GM12892 (cell line): ENCODE results near the gene TRIM33.

Experiments
- POLR2A ChIP-seq: IDR thresholded peaks from 2 replicates; pipeline ENCODE4 v1.6.1; 2011; ENCODE audit warnings: low read depth, low read length, control low read depth
- TAF1 ChIP-seq: IDR thresholded peaks from 2 replicates; pipeline ENCODE4 v1.6.1; 2011; ENCODE audit warnings: low read depth, mild to moderate bottlenecking, control low read depth, low read length, borderline replicate concordance

DNA sequence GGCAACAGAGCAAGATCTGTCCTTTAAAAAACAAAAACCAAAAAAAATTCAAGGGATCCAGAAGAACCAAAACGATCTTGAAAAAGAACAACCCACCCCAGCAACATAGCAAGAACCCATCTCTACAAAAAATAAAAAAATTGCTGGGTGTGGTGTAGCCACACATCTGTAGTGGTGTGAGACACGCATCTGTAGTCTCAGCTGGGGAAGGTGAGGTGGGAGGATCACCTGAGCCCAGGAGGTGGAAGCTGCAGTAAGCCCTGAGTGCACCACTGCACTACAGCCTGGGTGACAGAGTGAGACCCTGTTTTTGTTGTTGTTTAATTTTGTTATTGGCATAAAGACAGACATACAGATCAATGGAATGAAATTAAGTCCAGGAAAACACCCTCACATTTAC is 22.3 kb downstream of the TRIM33 start:
- no peak for TF ChIP-seq TAF1
- no peak for TF ChIP-seq POLR2A
